ENCODE measurements around the gene LRRC4C. TPM values are rescaled to one million over a fixed set of nuclear protein-coding genes. Genes with fewer than 3 reads are reported as not detected.

Gene LRRC4C
- total RNA-seq, 1 experiment from 2014 or later: 0.13 TPM

DNA sequence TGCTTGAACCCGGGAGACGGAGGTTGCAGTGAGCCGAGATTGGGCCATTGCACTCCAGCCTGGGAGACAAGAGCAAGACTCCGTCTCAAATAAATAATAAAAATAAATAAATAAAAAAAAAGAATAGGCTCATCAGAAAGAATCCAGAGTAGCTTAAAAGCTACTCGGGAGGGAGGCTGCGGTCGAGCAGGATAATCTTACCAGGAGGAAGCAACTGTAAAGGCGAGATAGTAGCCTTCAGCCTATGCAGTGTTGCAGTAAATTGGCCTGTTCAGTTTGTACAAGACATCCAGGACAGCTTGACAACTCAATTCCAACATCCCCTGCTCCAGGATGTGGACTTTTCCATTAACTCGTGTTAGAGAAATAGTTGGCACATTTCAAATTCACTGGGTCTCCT, 1164.7 kb downstream of the LRRC4C start:
- no peak overlapping the region for H3K4me3 Mint-ChIP-seq
- H3K27me3 Mint-ChIP-seq (ENCODE audit: low read depth): peaks cover 44% of the 10 kb centered on the region
- Histone ChIP-seq H4K5ac (ENCODE audit: insufficient read length, low read depth, low read length) (no peak overlapping the region), H2BK12ac (ENCODE audit: insufficient read length, low read depth, low read length) (no peak overlapping the region), H2BK20ac (ENCODE audit: low read depth, low read length, poor library complexity, severe bottlenecking) (no peak overlapping the region), H3K79me2 (ENCODE audit: insufficient read depth, low read length) (no peaks in the 10 kb centered on the region), H2AFZ (ENCODE audit: low read length) (no peak overlapping the region), H3K23me2 (ENCODE audit: insufficient read length, low read depth, low read length, poor library complexity, severe bottlenecking) (peaks cover 11% of the 10 kb centered on the region), H3K23ac (ENCODE audit: insufficient read length, low read depth, low read length) (no peak overlapping the region), H3T11ph (ENCODE audit: low read length) (no peak overlapping the region), H2BK15ac (ENCODE audit: low read depth, low read length) (no peak overlapping the region), H3K14ac (ENCODE audit: insufficient read depth, low read length) (no peak overlapping the region), H2BK5ac (ENCODE audit: insufficient read length, low read length) (no peak overlapping the region), H3K9me3 (ENCODE audit: control insufficient read depth, low read depth, low read length) (no peaks in the 10 kb centered on the region), H3K27me3 (ENCODE audit: insufficient read depth, low read length) (peaks cover 12% of the 10 kb centered on the region; the same call in 1 of the 2 replicates), H2BK120ac (ENCODE audit: low read depth, low read length, poor library complexity, severe bottlenecking) (no peak overlapping the region), H4K8ac (replicated peaks; ENCODE audit: insufficient read length, low read depth, low read length) (no peak overlapping the region), H4K91ac (ENCODE audit: insufficient read length, low read depth, low read length) (no peak overlapping the region), H3K56ac (ENCODE audit: insufficient read length, low read depth, low read length) (no peak overlapping the region), H3K27ac (ENCODE audit: insufficient read length, low read depth, low read length) (no peak overlapping the region), H3K4me2 (ENCODE audit: insufficient read depth, insufficient read length, low read length) (no peak overlapping the region), H2AK5ac (ENCODE audit: insufficient read length, low read length) (no peak overlapping the region), H3K18ac (ENCODE audit: insufficient read length, low read depth, low read length) (no peak overlapping the region), H3K4ac (ENCODE audit: low read depth, low read length) (no peak overlapping the region), H3K4me1 (ENCODE audit: insufficient read depth, low read length) (no peaks in the 10 kb centered on the region), H3K9ac (ENCODE audit: extremely low read depth, insufficient read length, low read length) (no peak overlapping the region), H4K20me1 (ENCODE audit: control insufficient read depth, insufficient read depth, insufficient read length) (no peaks in the 10 kb centered on the region), H3K79me1 (ENCODE audit: insufficient read depth, low read depth, low read length, poor library complexity, severe bottlenecking) (no peaks in the 10 kb centered on the region)
- H3K27ac Mint-ChIP-seq: no peak overlapping the region
- H3K4me1 Mint-ChIP-seq: peaks cover 28 to 32% of the 10 kb centered on the region in 2 experiments
- DNase-seq: no peak
- H3K9me3 Mint-ChIP-seq: no peaks in the 10 kb centered on the region; a peak in 2 of 5 replicates
- H3K36me3 Mint-ChIP-seq (ENCODE audit: insufficient read depth in 1 of 3, low read depth in 3 of 3): no peaks in the 10 kb centered on the region; a peak in 1 of 7 replicates
- TF ChIP-seq, protein P1, sequence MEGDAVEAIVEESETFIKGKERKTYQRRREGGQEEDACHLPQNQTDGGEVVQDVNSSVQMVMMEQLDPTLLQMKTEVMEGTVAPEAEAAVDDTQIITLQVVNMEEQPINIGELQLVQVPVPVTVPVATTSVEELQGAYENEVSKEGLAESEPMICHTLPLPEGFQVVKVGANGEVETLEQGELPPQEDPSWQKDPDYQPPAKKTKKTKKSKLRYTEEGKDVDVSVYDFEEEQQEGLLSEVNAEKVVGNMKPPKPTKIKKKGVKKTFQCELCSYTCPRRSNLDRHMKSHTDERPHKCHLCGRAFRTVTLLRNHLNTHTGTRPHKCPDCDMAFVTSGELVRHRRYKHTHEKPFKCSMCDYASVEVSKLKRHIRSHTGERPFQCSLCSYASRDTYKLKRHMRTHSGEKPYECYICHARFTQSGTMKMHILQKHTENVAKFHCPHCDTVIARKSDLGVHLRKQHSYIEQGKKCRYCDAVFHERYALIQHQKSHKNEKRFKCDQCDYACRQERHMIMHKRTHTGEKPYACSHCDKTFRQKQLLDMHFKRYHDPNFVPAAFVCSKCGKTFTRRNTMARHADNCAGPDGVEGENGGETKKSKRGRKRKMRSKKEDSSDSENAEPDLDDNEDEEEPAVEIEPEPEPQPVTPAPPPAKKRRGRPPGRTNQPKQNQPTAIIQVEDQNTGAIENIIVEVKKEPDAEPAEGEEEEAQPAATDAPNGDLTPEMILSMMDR (conservative IDR thresholded peaks at IDR 0.05): no peak
- no CpG with 5 or more reads among the region's 9 CpGs for WGBS (ENCODE audit: extremely low coverage, insufficient read length, low lambda C conversion rate)

Data from H9 (cell line).